HPDE6-E6E7 (cell line): ENCODE results near the gene IQSEC1.

ENCODE experiments used
- DNase-seq: peaks from one replicate; pipeline ENCODE4 v3.0.0; 2011; ENCODE audit warnings: missing footprints; ENCODE audit errors: extremely low spot score

Gene IQSEC1

GRCh38 chr3:13002398-13003124 lies 70.7 kb downstream of the IQSEC1 start:
- no peak for DNase-seq

- DNase-seq, result no peak
Observed at GRCh38 chr3:12999147-13000140, 73.8 kb downstream of the IQSEC1 start.

- no peak for DNase-seq
Observed at GRCh38 chr3:12998648-12999047, 74.6 kb downstream of the IQSEC1 start.

- DNase-seq, result no peak
Observed at GRCh38 chr3:12997387-12997786, 75.8 kb downstream of the IQSEC1 start.

GRCh38 chr3:12996181-12996506 lies 77.1 kb downstream of the IQSEC1 start:
- DNase-seq, result no peak

DNA sequence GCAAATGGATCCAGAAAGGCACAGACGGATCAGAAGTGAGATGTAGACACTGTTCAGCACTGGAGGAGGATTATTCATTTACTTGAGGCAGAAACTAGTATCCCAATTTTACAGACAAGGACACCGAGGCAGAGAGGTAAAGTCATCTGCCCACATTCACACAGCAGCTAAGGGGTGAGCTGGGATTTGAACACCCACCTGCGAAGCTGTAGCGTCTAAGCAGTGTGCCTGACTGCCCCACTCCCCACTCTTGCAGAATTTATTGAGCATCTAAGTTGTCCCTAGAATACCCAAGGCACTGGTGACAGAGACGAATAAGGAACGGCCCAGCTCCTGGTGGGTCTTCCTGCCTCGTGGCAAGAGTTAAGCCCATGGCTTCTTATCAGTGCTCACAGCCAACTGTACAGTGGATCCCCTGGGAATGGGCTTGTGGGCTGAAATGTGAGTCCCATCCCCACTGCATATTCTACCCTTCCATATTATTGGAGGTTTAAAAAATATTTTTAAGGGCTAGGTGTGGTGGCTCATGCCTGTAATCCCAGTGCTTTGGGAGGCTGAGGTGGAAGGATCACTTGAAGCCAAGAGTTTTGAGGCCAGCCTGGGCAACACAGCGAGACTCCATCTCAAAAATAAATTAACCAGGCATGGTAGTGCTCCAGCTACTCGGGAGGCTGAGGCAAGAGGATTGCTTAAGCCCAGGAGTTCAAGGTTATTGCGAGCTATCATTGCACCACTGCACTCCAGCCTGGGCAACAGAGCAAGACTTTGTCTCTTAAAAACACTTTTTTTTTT lies 77.6 kb downstream of the IQSEC1 start:
- DNase-seq, result no peak

GRCh38 chr3:12994607-12995388 lies 78.4 kb downstream of the IQSEC1 start:
- peak; percentile 56 for DNase-seq

DNA sequence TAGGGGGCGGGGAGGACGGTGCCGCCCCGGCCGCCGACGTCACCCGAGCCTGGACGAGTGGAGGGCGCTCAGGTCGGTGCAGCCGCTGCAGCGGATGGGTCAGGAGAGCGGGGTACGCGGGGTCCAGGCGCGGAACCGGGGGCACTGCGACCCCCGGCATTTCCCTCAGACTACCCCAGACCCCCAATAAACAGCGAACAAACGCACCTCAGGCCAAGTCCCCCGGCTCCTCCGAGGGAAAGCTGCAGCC lies 78.9 kb downstream of the IQSEC1 start:
- DNase-seq, result no peak

DNA sequence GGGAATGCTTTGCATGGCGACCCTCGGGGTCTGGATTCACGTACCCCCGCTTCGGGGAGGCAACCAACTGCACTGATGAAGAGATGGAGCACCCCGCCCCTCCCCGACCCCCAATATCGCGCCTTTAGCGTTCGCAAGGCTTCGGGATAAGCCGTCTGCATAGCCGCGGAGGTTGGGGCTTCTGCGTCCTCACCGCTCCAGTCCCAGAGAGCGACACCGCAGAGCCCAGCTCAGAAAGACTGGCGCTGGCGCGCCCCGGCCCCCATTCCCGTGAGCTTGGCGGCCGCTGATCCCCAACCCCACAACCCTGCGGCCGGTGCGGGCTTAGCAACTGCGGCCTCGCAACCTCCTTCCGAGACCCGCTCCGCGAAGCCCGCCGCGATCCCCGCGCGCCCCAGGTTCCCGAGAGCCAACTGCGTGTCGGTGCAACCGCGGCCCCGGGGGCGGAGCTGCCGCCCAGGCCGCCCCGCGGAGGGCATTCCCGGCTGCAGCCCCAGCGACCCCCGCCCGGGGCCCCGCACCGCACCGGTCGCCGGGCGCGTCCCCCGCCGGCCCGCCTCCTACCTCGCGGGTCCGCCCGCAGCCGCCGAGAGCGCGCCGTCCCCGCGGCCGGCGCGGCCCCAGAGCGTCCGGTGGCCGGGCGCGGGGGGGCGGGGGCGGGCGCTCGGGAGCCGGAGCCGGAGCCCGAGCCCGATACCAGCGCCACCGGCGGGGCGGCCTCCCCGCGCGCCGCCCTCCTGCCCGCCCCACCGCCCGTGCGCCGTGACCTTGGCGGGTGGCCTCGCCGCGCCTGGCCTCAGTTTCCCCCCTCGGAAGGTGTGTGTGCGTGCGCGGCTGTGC lies 79.5 kb downstream of the IQSEC1 start:
- no peak for DNase-seq

- no peak for DNase-seq
Observed at GRCh38 chr3:12992629-12993516, 80.4 kb downstream of the IQSEC1 start.

GRCh38 chr3:12991861-12992281 lies 81.4 kb downstream of the IQSEC1 start:
- DNase-seq, result no peak

- DNase-seq, result no peak
Observed at GRCh38 chr3:12991481-12991837, 81.8 kb downstream of the IQSEC1 start.

- DNase-seq, result no peak
Observed at GRCh38 chr3:12990781-12991480, 82.3 kb downstream of the IQSEC1 start.

GRCh38 chr3:12990306-12990705 lies 82.9 kb downstream of the IQSEC1 start:
- DNase-seq, result no peak

DNA sequence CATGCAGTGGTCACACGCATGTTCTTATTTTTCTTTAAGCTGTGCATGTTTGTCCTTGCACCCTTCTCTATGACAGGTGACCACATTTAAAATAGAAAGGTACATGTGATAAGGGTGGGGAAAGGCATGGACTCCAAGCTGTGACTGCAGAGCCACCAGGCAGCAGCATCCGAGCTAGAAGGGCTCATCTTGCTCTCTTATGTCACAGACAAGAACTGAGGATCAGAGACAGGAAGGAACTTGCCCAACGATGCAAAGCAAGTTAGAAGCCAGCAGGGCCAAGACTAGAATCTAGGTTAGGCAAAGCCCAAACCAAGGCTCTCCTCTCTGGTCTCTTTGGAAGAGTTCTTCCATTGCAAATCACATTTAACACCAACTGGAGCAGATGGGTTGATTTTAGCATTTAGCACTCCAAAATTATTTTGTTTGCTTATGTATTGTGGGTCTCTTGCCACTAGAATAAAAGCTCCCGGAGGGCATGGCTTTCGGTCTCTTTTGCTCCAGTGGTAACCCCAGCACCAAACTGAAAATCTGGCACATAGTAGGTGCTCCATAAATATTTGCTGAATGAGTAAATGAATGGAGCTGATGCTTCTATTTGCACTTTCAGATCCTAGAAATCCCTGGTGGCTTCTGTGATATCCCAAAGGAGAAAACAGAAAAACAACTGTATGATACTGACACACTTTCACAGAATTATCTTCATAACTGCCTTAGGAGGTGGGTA lies 84.3 kb downstream of the IQSEC1 start:
- DNase-seq, result no peak

DNA sequence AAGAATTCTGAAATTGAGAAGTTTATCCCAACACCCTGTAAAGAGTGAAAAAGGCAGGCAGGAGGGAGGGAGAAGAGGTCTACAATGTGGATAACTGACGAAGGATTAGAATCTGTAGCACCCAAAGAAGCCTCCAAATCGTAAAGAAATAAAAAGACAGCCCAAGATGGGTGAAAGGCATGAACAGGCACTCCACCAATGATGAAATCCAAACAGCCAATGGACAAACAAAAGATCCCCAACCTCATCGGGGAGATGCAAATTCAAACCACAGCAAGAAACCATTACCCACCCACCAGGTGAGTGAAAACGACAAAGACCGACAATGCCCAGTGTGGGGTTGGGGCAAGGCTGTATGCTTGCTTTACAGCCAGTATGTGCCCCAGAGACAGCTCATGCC lies 85.6 kb downstream of the IQSEC1 start:
- no peak for DNase-seq

- no peak for DNase-seq
Observed at GRCh38 chr3:12986986-12987385, 86.2 kb downstream of the IQSEC1 start.

DNA sequence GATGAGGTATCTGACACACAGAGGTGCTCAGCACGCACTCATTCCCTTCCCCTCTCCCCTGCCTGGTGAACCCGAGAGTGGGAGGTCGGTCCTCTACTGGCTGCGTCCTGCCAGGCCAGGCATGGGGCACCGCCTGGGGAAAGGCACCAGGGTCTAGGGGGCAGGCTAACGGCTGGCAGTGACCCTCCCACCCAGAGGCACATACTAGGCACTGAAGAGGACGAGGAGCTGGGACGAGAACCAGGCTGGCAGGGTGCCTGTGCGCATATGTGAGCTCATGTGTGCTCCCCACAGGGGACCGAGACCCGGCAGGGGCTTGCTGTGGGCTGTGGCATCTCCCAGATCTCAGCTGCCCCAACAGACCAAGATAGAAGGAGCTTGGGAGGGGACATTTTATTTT lies 86.7 kb downstream of the IQSEC1 start:
- DNase-seq, result no peak

DNA sequence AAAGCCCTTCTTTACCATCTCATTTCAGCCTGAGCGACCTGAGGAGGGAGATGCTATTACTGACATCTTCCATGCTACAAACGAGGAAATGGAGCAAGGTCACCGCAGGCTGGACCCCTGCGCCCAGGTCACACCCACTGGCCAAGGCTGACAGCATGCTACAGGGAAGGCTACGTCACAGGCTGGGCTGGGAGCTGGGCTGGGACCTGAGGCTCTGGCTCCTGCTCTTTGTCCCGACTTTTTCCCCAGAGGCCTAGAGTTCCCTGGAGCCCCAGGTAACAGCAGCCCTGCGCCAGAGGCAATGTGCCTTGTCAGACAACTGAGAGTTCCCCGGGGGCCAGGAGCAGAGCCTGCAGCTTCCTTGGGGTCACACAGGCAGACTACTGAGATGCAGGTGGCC lies 87.2 kb downstream of the IQSEC1 start:
- no peak for DNase-seq
